OCI-LY1 (cell line): ENCODE data around the gene S100A10.

Source experiments
- H2AFZ ChIP-seq: fragments of 200-600 bp; sonication (generic), shearing (Covaris generic); 2 replicates; pipeline ENCODE4 v1.6.0; 2014; ENCODE audit warnings: antibody characterized with exemption, mild to moderate bottlenecking, low read length
- H3F3A ChIP-seq: fragments of 200-600 bp; sonication (generic), shearing (Covaris generic); 2 replicates; pipeline ENCODE4 v1.6.0; 2014; ENCODE audit warnings: mild to moderate bottlenecking, antibody characterized with exemption, low read length, moderate library complexity; ENCODE audit not compliant: insufficient read depth
- H3K27ac ChIP-seq: fragments of 200-600 bp; sonication (generic); 2 replicates; pipeline ENCODE4 v1.5.1; 2014; ENCODE audit warnings: low read length, mixed run types, mild to moderate bottlenecking, low read depth; ENCODE audit not compliant: poor library complexity, severe bottlenecking
- H3K27me3 ChIP-seq: fragments of 200-600 bp; sonication (generic); 2 replicates; pipeline ENCODE4 v1.6.0; 2014; ENCODE audit warnings: antibody characterized with exemption, mild to moderate bottlenecking, low read length, moderate library complexity; ENCODE audit not compliant: insufficient read depth
- H3K36me3 ChIP-seq: fragments of 200-600 bp; sonication (generic); 2 replicates; pipeline ENCODE4 v1.6.1; 2014; ENCODE audit warnings: mild to moderate bottlenecking, antibody characterized with exemption, low read length, moderate library complexity, mixed read lengths; ENCODE audit not compliant: insufficient read depth
- H3K4me1 ChIP-seq: fragments of 200-600 bp; sonication (generic); 2 replicates; pipeline ENCODE4 v1.5.1; 2014; ENCODE audit warnings: mild to moderate bottlenecking, low read length, moderate library complexity; ENCODE audit not compliant: insufficient read depth, severe bottlenecking
- H3K4me2 ChIP-seq: fragments of 200-600 bp; sonication (generic), shearing (Covaris generic); 2 replicates; pipeline ENCODE4 v1.6.1; 2014; ENCODE audit warnings: low read length
- H3K4me3 ChIP-seq: fragments of 200-600 bp; sonication (generic); 2 replicates; pipeline ENCODE4 v1.5.1; 2014; ENCODE audit warnings: low read length, low read depth, mild to moderate bottlenecking, mixed read lengths; ENCODE audit not compliant: poor library complexity, severe bottlenecking
- H3K79me2 ChIP-seq: fragments of 200-600 bp; shearing (Covaris generic); 2 replicates; pipeline ENCODE4 v1.6.1; 2016; ENCODE audit warnings: mixed run types, low read length, mixed read lengths; ENCODE audit not compliant: insufficient read depth
- H3K9ac ChIP-seq: fragments of 200-600 bp; sonication (generic), shearing (Covaris generic); 2 replicates; pipeline ENCODE4 v1.6.1; 2014; ENCODE audit warnings: mild to moderate bottlenecking, low read length, mixed read lengths
- H3K9me2 ChIP-seq: fragments of 200-600 bp; sonication (generic), shearing (Covaris generic); 2 replicates; pipeline ENCODE4 v1.6.1; 2014; ENCODE audit warnings: low read depth, mild to moderate bottlenecking, low read length, mixed read lengths
- H3K9me3 ChIP-seq: fragments of 200-600 bp; shearing (Covaris generic); 2 replicates; pipeline ENCODE4 v1.6.1; 2014; ENCODE audit warnings: low read length, mixed read lengths
- H4K20me1 ChIP-seq: fragments of 200-600 bp; sonication (generic), shearing (Covaris generic); 2 replicates; pipeline ENCODE4 v1.6.0; 2016; ENCODE audit warnings: mild to moderate bottlenecking, low read length; ENCODE audit not compliant: insufficient read depth
- CTCF ChIP-seq: fragments of 200-600 bp; sonication (generic), shearing (Covaris generic); IDR thresholded peaks from 2 replicates; pipeline ENCODE4 v1.5.1; 2017; ENCODE audit warnings: mild to moderate bottlenecking, antibody characterized with exemption, low read length, moderate library complexity, mixed read lengths
- EZH2 ChIP-seq: fragments of 200-600 bp; sonication (generic), shearing (Covaris generic); IDR thresholded peaks from 2 replicates; pipeline ENCODE4 v1.8.0; 2017; ENCODE audit warnings: borderline replicate concordance, mixed run types, mild to moderate bottlenecking, antibody characterized with exemption, low read length, moderate library complexity, mixed read lengths

S100A10 gene

GRCh38 chr1:152018537-152018936 lies 24.9 kb upstream of the S100A10 start:
- Histone ChIP-seq H3K9ac (no peak overlapping the region), H3K9me3 (no peaks in the 10 kb centered on the region), H3K36me3 (no peaks in the 10 kb centered on the region), H3K4me3 (no peak overlapping the region), H3K27me3 (no peaks in the 10 kb centered on the region), H4K20me1 (no peaks in the 10 kb centered on the region), H3K4me2 (no peak overlapping the region), H3K27ac (no peak overlapping the region), H3K79me2 (no peaks in the 10 kb centered on the region), H3F3A (no peaks in the 10 kb centered on the region), H3K9me2 (no peaks in the 10 kb centered on the region), H2AFZ (no peak overlapping the region), H3K4me1 (no peaks in the 10 kb centered on the region)
- TF ChIP-seq CTCF = peak; percentile 60
- no peak for TF ChIP-seq EZH2

- no peaks in the 10 kb centered on the region for H3K9me2 ChIP-seq
- H3K27ac ChIP-seq = no peak overlapping the region
- H4K20me1 ChIP-seq = no peaks in the 10 kb centered on the region
Measured at GRCh38 chr1:152015766-152016165, 22.1 kb upstream of the S100A10 start.

GRCh38 chr1:152014943-152015342 lies 21.3 kb upstream of the S100A10 start:
- no peak for TF ChIP-seq CTCF
- no peaks in the 10 kb centered on the region for H3K36me3 ChIP-seq
- H3K4me1 ChIP-seq = no peaks in the 10 kb centered on the region
- no peaks in the 10 kb centered on the region for H3K27me3 ChIP-seq
- H3F3A ChIP-seq = no peaks in the 10 kb centered on the region
- no peak overlapping the region for H2AFZ ChIP-seq
- no peaks in the 10 kb centered on the region for H3K9me2 ChIP-seq
- no peak overlapping the region for H3K4me3 ChIP-seq
- no peak overlapping the region for H3K4me2 ChIP-seq
- no peaks in the 10 kb centered on the region for H4K20me1 ChIP-seq
- no peak overlapping the region for H3K9ac ChIP-seq
- H3K79me2 ChIP-seq = no peaks in the 10 kb centered on the region
- H3K27ac ChIP-seq = no peak overlapping the region
- H3K9me3 ChIP-seq = no peaks in the 10 kb centered on the region

More at GRCh38 chr1:152015766-152016165, 22.1 kb upstream of the S100A10 start:
- no peaks in the 10 kb centered on the region for H3K4me1 ChIP-seq
- H3K9me3 ChIP-seq = no peaks in the 10 kb centered on the region
- H3K4me3 ChIP-seq = no peak overlapping the region
- no peak for TF ChIP-seq CTCF
- TF ChIP-seq EZH2 = no peak
- no peak overlapping the region for H2AFZ ChIP-seq
- H3K36me3 ChIP-seq = no peaks in the 10 kb centered on the region
- H3K9ac ChIP-seq = no peak overlapping the region
- H3K79me2 ChIP-seq = no peaks in the 10 kb centered on the region
- no peak overlapping the region for H3K4me2 ChIP-seq
- H3K27me3 ChIP-seq = no peaks in the 10 kb centered on the region
- no peaks in the 10 kb centered on the region for H3F3A ChIP-seq
